ENCODE results near the gene SERP2.

Gene SERP2

DNA sequence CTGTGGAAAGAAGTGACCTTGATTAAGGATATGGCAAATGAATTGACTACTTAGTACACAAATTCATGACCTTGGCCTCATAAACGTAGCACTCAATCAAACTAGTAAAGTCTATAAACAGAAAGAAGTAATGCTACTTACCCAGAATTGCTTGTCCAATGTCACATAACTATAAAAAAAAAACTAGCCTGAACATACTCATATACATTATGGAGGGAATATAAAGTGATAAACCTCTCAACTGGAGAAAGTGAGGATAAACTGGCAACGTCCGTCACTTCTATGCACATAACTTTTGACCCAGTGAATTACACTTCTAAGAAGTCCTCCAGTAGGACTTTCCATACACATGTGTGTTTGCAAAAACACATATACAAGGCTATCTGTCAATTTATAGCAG lies 7.7 kb upstream of the SERP2 start:
- TF ChIP-seq, protein P1, sequence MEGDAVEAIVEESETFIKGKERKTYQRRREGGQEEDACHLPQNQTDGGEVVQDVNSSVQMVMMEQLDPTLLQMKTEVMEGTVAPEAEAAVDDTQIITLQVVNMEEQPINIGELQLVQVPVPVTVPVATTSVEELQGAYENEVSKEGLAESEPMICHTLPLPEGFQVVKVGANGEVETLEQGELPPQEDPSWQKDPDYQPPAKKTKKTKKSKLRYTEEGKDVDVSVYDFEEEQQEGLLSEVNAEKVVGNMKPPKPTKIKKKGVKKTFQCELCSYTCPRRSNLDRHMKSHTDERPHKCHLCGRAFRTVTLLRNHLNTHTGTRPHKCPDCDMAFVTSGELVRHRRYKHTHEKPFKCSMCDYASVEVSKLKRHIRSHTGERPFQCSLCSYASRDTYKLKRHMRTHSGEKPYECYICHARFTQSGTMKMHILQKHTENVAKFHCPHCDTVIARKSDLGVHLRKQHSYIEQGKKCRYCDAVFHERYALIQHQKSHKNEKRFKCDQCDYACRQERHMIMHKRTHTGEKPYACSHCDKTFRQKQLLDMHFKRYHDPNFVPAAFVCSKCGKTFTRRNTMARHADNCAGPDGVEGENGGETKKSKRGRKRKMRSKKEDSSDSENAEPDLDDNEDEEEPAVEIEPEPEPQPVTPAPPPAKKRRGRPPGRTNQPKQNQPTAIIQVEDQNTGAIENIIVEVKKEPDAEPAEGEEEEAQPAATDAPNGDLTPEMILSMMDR (IDR thresholded peaks at IDR 0.05; ENCODE audit: insufficient read depth, low read length, poor library complexity, severe bottlenecking), result no peak
- Histone ChIP-seq H3K4me3 (replicated peaks; ENCODE audit: low read depth, low read length) (no peak overlapping the region), H3K36me3 (ENCODE audit: control insufficient read depth, insufficient read depth, low read length) (no peaks in the 10 kb centered on the region), H3K27me3 (replicated peaks; ENCODE audit: control insufficient read depth, insufficient read depth, low read length) (no peaks in the 10 kb centered on the region; the same call in 1 of the 2 replicates)
- no peak for DNase-seq (ENCODE audit: extremely low read depth, insufficient read length)

DNA sequence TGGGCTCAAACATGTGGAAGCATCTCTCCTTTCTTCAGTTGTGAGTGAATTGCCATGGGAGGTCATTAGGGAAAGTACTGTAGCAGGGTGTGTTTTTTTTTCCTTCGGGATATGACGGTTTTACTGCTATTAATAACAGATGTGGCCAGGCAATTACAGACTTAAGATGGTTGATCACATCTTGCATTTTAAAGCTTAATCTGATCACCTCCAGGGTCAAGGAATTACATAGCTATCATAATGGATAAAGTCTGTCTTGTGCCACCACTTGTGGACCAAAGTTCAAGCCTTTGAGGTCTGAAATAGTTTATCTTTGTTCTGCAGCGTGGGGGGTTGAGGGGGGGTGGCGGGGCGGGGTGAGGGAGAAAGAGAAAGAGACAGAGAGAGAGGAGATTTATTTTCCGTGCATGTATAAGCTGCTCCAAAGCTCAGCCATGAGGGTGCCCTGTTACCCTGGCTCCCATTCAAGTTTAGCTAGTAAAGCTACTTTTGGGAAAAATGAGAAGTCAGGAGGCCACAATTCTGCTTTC lies 5.5 kb upstream of the SERP2 start:
- TF ChIP-seq, protein P1 (IDR thresholded peaks at IDR 0.05; ENCODE audit: insufficient read depth, low read length, poor library complexity, severe bottlenecking), result no peak
- Histone ChIP-seq H3K27me3 (replicated peaks; ENCODE audit: control insufficient read depth, insufficient read depth, low read length) (peaks cover 2% of the 10 kb centered on the region; the same call in 1 of the 2 replicates), H3K4me3 (replicated peaks; ENCODE audit: low read depth, low read length) (no peak overlapping the region), H3K36me3 (ENCODE audit: control insufficient read depth, insufficient read depth, low read length) (no peaks in the 10 kb centered on the region)
- no peak for DNase-seq (ENCODE audit: extremely low read depth, insufficient read length)

DNA sequence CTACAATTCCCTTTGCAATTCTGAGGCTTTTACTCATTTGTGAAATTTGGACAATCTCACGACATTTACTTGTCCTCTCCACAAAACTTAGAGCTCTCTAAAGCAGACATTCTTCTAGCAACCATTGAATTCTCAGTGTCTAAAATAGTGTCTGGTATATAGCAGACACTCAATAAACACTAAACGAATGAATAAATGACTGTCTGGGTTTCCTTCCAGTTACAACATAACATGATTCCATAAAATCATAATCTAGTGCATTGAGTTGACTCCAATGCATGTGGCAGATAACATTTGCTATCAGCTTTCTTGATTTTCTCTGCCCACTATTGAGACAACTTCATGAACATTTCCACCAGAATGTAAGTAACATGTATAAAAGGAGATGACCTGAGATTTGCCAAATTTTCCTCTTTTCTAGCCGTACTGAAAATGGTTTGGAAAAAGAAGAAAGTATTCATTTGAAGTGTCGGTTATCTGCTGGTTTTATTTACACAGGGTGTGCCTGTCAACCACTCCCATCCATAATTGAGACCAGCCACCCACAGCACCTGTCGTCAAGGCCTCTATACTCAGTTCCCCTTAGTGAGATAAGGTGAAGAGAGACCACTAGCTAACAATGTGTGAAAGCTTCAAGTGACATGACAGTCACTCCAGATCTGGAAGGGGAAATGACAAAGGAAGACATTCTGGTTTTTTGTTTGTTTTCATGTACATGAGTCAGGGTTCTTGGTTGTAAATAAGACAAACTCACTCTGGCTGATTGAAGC lies 4.8 kb upstream of the SERP2 start:
- H3K4me3 ChIP-seq (replicated peaks; ENCODE audit: low read depth, low read length), result no peak overlapping the region
- H3K36me3 ChIP-seq (ENCODE audit: control insufficient read depth, insufficient read depth, low read length), result no peaks in the 10 kb centered on the region
- TF ChIP-seq, protein P1 (IDR thresholded peaks at IDR 0.05; ENCODE audit: insufficient read depth, low read length, poor library complexity, severe bottlenecking), result no peak
- H3K27me3 ChIP-seq (replicated peaks; ENCODE audit: control insufficient read depth, insufficient read depth, low read length), result peaks cover 2% of the 10 kb centered on the region; the same call in 1 of the 2 replicates
- no peak for DNase-seq (ENCODE audit: extremely low read depth, insufficient read length)

- no peak for DNase-seq (ENCODE audit: extremely low read depth, insufficient read length)
- no peak overlapping the region for H3K4me3 ChIP-seq (replicated peaks; ENCODE audit: low read depth, low read length)
- H3K36me3 ChIP-seq (ENCODE audit: control insufficient read depth, insufficient read depth, low read length), result no peaks in the 10 kb centered on the region
Measured at GRCh38 chr13:44371421-44371820, 2.2 kb upstream of the SERP2 start.

DNA sequence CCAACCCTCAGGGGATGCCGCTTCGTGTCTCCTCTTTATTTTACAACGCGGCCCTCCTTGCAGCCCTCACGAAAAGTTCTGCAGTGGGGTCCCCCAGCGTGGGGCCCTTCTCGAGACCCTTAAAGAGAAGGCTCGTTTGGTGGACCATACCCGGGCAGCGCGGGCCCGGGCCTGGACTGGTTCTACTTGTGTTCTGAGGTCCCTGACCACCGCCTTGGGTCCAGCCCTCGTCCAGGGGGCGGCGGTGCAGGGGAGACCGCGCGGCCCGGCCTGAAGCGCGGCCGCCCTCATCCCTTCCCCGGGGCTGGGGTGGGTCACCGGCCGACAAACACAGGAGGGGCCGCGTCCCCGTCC lies 400 bp upstream of the SERP2 start:
- Histone ChIP-seq H3K36me3 (ENCODE audit: control insufficient read depth, insufficient read depth, low read length) (no peaks in the 10 kb centered on the region), H3K27me3 (replicated peaks; ENCODE audit: control insufficient read depth, insufficient read depth, low read length) (peaks cover 2% of the 10 kb centered on the region; the same call in 1 of the 2 replicates), H3K4me3 (replicated peaks; ENCODE audit: low read depth, low read length) (no peak overlapping the region)
- no peak for DNase-seq (ENCODE audit: extremely low read depth, insufficient read length)
- TF ChIP-seq, protein P1 (IDR thresholded peaks at IDR 0.05; ENCODE audit: insufficient read depth, low read length, poor library complexity, severe bottlenecking), result no peak

More at GRCh38 chr13:44371421-44371820, 2.2 kb upstream of the SERP2 start:
- H3K27me3 ChIP-seq (replicated peaks; ENCODE audit: control insufficient read depth, insufficient read depth, low read length), result peaks cover 2% of the 10 kb centered on the region; the same call in 1 of the 2 replicates
- TF ChIP-seq, protein P1 (IDR thresholded peaks at IDR 0.05; ENCODE audit: insufficient read depth, low read length, poor library complexity, severe bottlenecking), result no peak
